Prostate gland (tissue), 2 donors: ENCODE measurements around the gene METTL9.

ENCODE experiments used
- CTCF ChIP-seq, 4 experiments: fragments of 200-600 bp in 2 of 4; fragments of 450-650 bp in 2 of 4; sonication (generic) in 2 of 4; IDR thresholded peaks; 1 replicate in 3 of 4; 2 replicates in 1 of 4; pipeline ENCODE4 v1.5.1; 2016 to 2019; ENCODE audit warnings: antibody characterized with exemption in 4 of 4, mild to moderate bottlenecking in 2 of 4, moderate library complexity in 2 of 4
- POLR2AphosphoS5 ChIP-seq: sonication (generic); formaldehyde crosslinking; IDR thresholded peaks from one replicate; pipeline ENCODE4 v1.6.1; 2017; ENCODE audit warnings: antibody characterized with exemption

- TF ChIP-seq CTCF (IDR thresholded peaks at IDR 0.05) (no peak), POLR2AphosphoS5 (no peak)
Observed at GRCh38 chr16:21560462-21560861, 38.9 kb upstream of the METTL9 start.
